ENCODE measurements around the gene LIG4.

DNA sequence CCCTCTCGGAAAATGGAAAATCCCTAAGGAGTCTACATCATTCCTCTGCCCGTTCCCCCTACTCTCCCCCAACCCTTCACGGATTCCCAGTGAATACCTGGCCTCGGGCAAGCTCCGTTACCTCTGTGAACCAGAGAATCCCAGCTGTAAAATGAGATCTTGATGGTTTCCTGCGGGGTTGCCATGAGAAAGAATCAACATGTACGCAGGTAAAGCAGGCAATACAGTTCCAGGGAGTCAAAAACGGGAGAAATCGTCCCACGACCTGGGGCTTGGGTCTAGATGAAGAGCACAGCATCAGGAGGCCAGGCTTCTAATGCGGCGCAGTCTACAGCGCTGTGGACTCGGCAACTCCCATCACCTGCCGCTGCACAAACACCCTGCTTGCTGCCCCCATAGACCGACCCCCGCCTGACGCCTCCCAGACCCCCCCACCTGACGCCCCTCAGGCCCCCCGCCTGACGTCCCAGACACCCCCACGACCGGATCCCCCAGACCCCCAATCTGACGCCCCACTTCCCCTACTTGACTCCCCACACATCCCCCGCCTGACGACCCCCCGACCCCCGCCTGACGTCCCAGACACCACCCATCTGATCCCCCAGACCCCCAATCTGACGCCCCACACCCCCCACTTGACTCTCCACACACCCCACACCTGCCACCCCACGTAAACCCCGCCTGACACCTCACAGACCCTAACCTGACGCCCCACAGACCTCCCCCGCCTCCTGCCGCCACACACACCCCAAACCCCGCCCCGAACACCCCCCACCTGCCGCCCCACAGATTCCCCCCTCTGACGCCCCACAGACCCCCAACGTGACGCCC is 680 bp downstream of the LIG4 start:
- no peak for TF ChIP-seq FOXM1 (IDR thresholded peaks at IDR 0.05; ENCODE audit: low read depth)
- TF ChIP-seq, protein P1, sequence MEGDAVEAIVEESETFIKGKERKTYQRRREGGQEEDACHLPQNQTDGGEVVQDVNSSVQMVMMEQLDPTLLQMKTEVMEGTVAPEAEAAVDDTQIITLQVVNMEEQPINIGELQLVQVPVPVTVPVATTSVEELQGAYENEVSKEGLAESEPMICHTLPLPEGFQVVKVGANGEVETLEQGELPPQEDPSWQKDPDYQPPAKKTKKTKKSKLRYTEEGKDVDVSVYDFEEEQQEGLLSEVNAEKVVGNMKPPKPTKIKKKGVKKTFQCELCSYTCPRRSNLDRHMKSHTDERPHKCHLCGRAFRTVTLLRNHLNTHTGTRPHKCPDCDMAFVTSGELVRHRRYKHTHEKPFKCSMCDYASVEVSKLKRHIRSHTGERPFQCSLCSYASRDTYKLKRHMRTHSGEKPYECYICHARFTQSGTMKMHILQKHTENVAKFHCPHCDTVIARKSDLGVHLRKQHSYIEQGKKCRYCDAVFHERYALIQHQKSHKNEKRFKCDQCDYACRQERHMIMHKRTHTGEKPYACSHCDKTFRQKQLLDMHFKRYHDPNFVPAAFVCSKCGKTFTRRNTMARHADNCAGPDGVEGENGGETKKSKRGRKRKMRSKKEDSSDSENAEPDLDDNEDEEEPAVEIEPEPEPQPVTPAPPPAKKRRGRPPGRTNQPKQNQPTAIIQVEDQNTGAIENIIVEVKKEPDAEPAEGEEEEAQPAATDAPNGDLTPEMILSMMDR (IDR thresholded peaks at IDR 0.05): no peak
- TF ChIP-seq YY1 (IDR thresholded peaks at IDR 0.05; ENCODE audit: low read depth): no peak
- TF ChIP-seq EP300 (IDR thresholded peaks at IDR 0.05; ENCODE audit: borderline replicate concordance in 1 of 2, low read depth in 1 of 2, low read length in 1 of 2): no peak
- no peak for TF ChIP-seq GABPA (IDR thresholded peaks at IDR 0.05; ENCODE audit: low read depth)
- TF ChIP-seq TAF1 (IDR thresholded peaks at IDR 0.05; ENCODE audit: borderline replicate concordance, low read depth, low read length): no peak
- TF ChIP-seq EZH2phosphoT487 (IDR thresholded peaks at IDR 0.05; ENCODE audit: borderline replicate concordance, low read depth): no peak
- TF ChIP-seq RAD21 (IDR thresholded peaks at IDR 0.05; ENCODE audit: low read length): no peak
- TF ChIP-seq, protein P2, sequence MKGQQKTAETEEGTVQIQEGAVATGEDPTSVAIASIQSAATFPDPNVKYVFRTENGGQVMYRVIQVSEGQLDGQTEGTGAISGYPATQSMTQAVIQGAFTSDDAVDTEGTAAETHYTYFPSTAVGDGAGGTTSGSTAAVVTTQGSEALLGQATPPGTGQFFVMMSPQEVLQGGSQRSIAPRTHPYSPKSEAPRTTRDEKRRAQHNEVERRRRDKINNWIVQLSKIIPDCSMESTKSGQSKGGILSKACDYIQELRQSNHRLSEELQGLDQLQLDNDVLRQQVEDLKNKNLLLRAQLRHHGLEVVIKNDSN (IDR thresholded peaks at IDR 0.05; ENCODE audit: borderline replicate concordance, low read depth): no peak
- TF ChIP-seq MXI1 (IDR thresholded peaks at IDR 0.05; ENCODE audit: low read depth, low read length): no peak
- TF ChIP-seq RFX5 (IDR thresholded peaks at IDR 0.05; ENCODE audit: low read length): no peak
